H1 (cell line): ENCODE measurements around the gene POU3F1. TPM values are rescaled to one million over a fixed set of nuclear protein-coding genes. Genes with fewer than 3 reads are reported as not detected.
A peak's percentile ranks its signal among the peaks of the same experiment; 100 is the strongest.

Experiments used
- BRCA1 ChIP-seq: IDR thresholded peaks from 2 replicates; pipeline ENCODE4 v1.6.1; 2012; ENCODE audit warnings: low read depth, low read length, improper control_type of control experiment
- CHD2 ChIP-seq: IDR thresholded peaks from 2 replicates; pipeline ENCODE4 v1.6.1; 2012; ENCODE audit warnings: low read length, improper control_type of control experiment
- CHD7 ChIP-seq: fragments of 300-600 bp; sonication (generic); IDR thresholded peaks from 2 replicates; pipeline ENCODE4 v1.7.1; 2012; ENCODE audit warnings: low read length, moderate library complexity, mild to moderate bottlenecking, inconsistent platforms; ENCODE audit not compliant: insufficient replicate concordance
- CREB1 ChIP-seq: IDR thresholded peaks from 2 replicates; pipeline ENCODE4 v1.6.1; 2012; ENCODE audit warnings: inconsistent platforms
- CTCF ChIP-seq, 3 experiments: IDR thresholded peaks; 1 replicate in 2 of 3; 2 replicates in 1 of 3; pipeline versions ENCODE4 v1.5.1 to v1.6.1; 2011; ENCODE audit warnings: low read length in 3 of 3, mild to moderate bottlenecking in 3 of 3, inconsistent platforms in 2 of 3, low read depth in 1 of 3, moderate library complexity in 1 of 3; ENCODE audit not compliant: insufficient read depth in 1 of 3; ENCODE audit errors: control extremely low read depth in 1 of 3
- HDAC6 ChIP-seq: IDR thresholded peaks from one replicate; pipeline ENCODE4 v1.7.1; 2012; ENCODE audit warnings: low read depth, mild to moderate bottlenecking, inconsistent platforms, low read length, moderate library complexity
- RNF2 ChIP-seq: fragments of 200-900, 300-1000 bp; sonication (generic); IDR thresholded peaks from 2 replicates; pipeline ENCODE4 v1.7.1; 2016; ENCODE audit warnings: borderline replicate concordance, low read depth, mild to moderate bottlenecking, antibody characterized with exemption, low read length; ENCODE audit not compliant: poor library complexity, severe bottlenecking; ENCODE audit errors: missing control alignments
- RXRA ChIP-seq: IDR thresholded peaks from 2 replicates; pipeline ENCODE4 v1.6.1; 2011; ENCODE audit warnings: low read depth, mild to moderate bottlenecking, low read length, moderate library complexity; ENCODE audit not compliant: insufficient read depth
- SP2 ChIP-seq: IDR thresholded peaks from 2 replicates; pipeline ENCODE4 v1.6.1; 2012; ENCODE audit warnings: mild to moderate bottlenecking, low read length, inconsistent platforms
- polyA plus RNA-seq, 7 experiments: library from polyadenylated mRNA; depleted of rRNA in 3 of 7; stranded (reverse) in 5 of 7; unstranded in 2 of 7; fragments of >200 nt in 5 of 7; fragments of 200-250 nt in 2 of 7; gene quantifications; 1 replicate in 5 of 7; 2 replicates in 1 of 7; 4 replicates in 1 of 7; pipeline versions ENCODE4 v1.2.1 to v1.2.3, GENCODE V29; 2011 to 2013; ENCODE audit warnings: missing spikeins in 2 of 7, mixed read lengths in 2 of 7
- total RNA-seq: library from RNA; stranded (reverse); fragmentation: NEBNext Ultra II Directional; extraction: Animal tissue kit (Norgen Biotek cat#: 25700); gene quantifications from 2 replicates; pipeline ENCODE4 v1.2.1, GENCODE V29; 2021

Gene POU3F1
- total and polyA plus RNA-seq, 2 of the 8 experiments (the other 6 are each of a cell fraction or from before 2014, with no cell fraction given): 4.2 to 10.8 TPM

GRCh38 chr1:38018864-38019343 lies 27.7 kb downstream of the POU3F1 start (continued):
- TF ChIP-seq CHD7 (no peak), RNF2 (no peak), SP2 (no peak), BRCA1 (no peak), RXRA (no peak), CHD2 (no peak), HDAC6 (no peak), CTCF (IDR thresholded peaks at IDR 0.05; ENCODE audit: control extremely low read depth in 1 of 3, insufficient read depth in 1 of 3, low read depth in 1 of 3, low read length in 3 of 3) (peak in 2 of 3 experiments; percentile 39 to 41; a peak in 2 of 4 replicates), CREB1 (no peak)
